Fibroblast of the conjunctiva (primary cell): ENCODE results near the gene GTF2A2.
A peak's percentile ranks its signal among the peaks of the same experiment; 100 is the strongest.
"Not testable (repeated sequence)": the region's sequence is repeated elsewhere in the genome, so short reads cannot be mapped to it uniquely, and the experiment has no call there.

Source experiments
- DNase-seq: peaks from one replicate; pipeline ENCODE4 v3.0.0-alpha.2; 2010; ENCODE audit warnings: low read depth

The GTF2A2 gene, protein sequence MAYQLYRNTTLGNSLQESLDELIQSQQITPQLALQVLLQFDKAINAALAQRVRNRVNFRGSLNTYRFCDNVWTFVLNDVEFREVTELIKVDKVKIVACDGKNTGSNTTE

DNA sequence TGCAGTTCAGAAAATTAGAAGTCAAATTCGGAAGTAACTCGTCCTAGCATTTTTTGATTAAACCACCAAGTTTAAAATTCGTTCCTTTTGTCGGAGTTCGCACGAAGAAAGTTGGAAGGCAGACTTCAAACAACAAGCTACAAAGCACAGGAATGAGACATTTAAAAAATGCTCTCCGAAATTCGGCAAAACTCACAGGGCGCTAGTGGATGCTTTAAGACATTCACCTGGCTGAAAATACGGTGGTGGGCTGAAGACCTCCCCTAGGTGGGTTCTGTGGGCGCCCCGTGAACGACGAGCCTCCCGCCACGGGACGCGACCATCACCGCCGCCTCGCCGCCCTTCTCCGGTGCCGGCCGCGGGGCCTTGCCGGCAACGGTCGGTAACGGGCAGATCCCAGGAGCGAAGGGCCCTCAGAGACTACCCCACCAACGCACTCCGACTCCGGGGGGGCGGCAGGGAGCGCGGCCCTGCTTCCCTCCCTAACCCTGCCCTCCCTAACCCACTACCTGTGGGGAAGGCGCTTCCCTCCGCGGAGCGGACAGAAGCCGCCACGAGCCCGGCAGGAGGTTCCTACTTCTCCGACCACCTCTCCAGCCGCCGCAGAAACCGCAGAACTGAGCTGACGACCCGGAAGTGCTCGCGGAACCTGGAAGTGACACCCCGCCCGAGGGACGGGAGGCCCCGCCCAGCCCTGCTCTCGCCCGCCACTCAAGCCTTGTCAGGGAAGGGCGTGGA, at the start of gene GTF2A2:
Gene GTF2A2 (minus strand): TSS at position 619 of the 738 bp plus-strand sequence. CDS start 5,238 bp downstream, outside the sequence.
- DNase-seq = peak; percentile 85

DNA sequence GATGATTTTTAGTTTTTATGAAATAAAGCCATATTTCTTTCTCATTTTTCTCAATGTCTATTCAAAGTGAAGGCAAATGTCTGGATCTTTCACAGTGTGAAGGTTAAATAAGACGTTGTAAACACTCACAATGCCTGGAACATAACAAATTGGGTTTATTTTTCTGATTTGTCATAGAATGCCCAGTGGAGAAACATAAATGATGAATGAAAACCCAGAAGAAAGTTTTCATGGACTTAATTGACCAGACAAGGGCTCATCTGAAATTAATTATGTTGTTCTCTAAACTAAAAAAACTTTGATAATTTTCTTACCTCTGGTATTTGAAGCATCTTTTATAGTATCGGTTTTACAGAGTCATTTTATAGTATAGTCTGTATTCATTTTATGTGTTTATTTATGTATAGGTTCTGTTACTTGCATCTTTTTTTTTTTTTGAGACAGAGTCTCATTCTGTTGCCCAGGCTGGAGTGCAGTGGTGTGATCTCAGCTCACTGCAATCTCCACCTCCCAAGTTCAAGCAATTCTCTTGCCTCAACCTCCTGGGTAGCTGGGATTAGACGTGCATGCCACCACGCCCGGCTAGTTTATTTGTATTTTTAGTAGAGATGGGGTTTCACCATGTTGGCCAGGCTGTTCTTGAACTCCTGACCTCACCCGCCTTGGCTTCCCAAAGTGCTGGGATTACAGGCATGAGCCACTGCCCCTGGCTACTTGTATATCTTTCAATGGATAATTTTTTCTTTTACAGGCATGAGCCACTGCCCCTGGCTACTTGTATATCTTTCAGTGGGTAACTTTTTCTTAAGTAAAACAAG, 46.9 kb upstream of the GTF2A2 start:
- DNase-seq = peak; percentile 10

DNA sequence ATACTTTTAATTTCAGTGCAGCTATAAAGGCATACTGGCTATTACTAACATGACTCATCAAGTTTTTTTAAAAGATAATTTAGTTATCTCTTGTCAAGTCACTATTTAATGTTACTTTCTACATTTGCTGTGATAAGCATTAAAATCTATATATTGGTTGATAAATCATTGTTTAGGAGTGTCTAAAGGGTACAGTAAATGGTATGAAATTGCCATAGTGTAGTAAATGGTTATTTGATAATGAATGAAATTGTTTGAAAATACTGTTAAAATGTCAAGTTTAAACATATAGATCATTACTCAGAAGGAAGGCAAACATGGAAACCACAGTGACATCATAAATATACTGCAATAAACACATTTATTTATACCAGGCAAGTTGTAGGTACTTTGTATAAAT, 45.0 kb upstream of the GTF2A2 start:
- no peak for DNase-seq

DNA sequence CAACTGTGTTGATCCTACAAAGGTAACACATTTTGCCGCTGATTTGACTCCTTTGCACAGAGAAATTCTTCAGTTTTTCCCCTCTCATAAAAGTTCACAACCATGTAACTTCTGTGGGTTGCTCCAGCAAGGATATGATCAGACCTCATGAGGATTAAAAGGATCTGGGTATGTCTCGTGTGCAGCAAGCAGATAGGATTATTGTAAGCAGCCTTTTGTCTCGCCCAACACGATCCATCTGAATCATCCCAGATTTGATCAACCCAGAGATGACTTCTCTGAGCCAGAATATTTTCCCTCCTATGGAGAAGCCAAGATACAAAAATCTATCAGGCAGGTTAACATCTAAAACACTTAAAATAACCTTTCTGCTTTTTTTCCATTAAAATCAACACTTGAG, 44.6 kb upstream of the GTF2A2 start:
- no peak for DNase-seq

DNA sequence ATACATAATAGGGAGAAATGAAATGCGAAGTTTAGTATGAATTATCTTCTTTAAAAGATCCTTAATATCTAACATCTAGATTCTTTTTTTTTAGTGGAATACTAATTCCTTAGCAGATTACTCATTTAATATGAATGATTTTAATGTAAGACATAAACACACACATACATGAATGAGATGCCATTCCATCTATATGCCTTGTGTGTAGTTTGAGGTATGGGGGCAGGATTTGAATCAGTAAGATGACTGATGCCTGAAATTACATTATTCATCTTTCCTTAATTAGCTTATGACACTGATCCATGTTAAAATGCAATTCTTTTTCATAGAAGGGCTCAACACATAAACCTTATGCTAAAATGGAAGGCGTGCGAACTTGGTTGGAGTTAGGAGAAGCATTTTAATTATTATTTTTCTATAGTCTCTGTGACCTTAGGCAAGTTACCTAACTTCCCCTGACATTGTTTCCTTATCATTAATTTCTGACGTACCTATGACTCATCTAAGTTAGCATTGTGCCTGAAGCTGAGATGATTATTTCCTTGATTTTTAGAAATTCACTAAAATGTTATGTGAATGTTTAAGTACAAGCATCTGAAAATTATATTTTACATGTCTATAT, 42.6 kb upstream of the GTF2A2 start:
- DNase-seq = no peak

DNA sequence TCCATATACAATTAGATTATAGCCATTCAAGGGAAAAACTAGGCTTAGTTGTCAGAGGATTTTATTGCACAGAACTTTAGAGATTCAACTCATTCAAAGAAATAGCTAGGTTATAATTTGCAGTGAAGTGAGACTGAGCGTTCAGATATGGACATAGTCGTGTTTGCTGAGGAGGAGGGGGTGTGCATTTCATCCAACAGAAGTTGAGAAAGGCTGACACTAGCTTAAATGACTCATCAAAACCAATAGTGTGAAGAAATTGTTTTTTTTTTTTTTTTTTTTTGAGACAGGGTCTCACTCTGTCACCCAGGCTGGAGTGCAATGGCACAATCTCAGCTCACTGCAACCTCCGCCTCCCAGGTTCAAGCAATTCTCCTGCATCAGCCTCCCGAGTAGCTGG, 40.8 kb upstream of the GTF2A2 start:
- not testable (repeated sequence) for DNase-seq

DNA sequence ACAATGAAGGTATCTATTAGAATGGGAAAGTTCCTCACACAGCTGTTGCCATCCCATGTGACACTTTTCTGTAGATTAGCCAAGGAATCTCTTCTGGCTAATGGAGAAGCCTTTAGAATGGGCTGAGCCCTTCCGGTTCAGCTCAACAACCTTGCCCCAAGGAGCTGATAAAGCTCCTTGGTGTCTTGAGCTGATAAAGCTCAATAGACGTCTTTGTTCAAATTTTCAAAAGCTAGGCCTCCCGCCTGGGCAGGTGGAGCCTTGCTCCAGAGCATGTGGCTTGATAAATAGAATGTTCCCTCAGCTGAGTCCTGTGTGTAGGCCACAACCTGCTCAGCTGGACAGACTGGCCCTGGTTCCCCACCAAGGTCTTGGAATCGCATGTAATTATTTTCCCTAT, 39.0 kb upstream of the GTF2A2 start:
- DNase-seq = no peak

DNA sequence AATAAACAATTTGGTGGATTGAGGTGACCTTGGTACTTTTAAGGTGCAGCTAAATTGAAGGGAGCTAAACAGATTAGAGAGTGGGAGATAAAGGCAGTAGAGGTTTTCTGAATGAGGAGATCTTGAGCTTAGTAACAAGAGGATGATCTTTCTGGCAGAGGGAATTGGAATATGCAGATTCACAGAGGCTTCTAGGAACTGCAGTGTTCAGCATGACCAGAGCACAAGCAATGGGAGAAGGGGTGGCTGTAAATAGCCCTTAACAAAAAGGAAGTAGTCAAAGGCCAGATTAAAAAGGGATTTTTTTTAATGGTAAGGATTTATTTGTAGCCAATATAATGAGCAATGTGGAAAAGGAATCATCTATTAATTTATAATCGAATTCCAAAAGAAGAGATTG, 37.5 kb upstream of the GTF2A2 start:
- no peak for DNase-seq

DNA sequence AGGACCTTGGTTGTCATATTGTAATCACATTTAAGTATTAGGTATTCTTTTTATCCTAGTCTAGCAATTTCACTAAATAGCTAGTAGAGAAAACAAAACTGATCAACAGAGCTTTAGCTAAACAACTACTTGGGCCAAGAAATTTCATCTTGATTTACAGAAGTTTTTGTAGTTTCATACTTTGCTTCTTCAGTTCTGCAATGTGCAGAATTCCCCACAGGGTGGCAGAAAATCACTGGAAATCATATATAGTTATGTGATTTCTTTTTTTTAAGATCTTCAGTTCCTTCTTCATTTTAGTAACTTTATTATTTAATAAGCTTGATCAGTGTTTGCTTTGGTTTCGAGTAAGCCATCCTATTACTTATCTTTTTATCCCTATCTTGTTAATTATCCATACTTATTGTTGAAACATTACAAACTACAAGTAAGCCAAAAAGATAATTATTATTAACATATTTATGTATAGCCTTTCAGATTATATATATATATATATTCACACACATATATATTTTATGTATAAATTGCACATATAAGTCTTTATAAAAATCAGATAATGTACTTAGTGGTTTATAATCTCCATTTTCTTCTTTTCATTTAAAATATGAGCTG, 34.0 kb upstream of the GTF2A2 start:
- DNase-seq = peak; percentile 33

DNA sequence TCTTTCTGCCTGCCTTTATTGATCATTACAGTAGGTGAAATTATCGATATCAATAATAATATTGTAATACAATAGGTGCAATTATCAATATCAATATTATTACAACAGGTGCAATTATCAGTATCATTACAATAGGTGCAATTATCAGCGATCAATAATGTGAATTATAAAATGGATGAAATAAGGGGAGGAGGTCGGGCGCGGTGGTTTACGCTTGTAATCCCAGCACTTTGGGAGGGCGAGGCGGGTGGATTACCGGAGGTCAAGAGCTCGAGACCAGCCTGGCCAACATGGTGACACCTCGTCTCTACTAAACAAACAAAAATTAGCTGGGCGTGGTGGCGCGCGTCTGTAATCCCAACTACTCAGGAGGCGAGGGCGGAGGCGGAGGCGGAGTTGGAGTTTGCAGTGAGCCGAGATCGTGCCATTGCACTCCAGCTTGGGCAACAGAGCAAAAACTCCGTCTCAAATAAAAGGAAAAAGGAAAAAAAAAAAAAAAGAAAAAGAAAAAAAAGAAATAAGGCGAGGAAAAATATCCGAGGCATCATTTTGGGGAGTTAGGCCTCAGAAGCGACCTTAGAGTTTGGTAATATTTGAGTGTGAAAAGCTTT, 32.4 kb upstream of the GTF2A2 start:
- DNase-seq = peak; percentile 50

DNA sequence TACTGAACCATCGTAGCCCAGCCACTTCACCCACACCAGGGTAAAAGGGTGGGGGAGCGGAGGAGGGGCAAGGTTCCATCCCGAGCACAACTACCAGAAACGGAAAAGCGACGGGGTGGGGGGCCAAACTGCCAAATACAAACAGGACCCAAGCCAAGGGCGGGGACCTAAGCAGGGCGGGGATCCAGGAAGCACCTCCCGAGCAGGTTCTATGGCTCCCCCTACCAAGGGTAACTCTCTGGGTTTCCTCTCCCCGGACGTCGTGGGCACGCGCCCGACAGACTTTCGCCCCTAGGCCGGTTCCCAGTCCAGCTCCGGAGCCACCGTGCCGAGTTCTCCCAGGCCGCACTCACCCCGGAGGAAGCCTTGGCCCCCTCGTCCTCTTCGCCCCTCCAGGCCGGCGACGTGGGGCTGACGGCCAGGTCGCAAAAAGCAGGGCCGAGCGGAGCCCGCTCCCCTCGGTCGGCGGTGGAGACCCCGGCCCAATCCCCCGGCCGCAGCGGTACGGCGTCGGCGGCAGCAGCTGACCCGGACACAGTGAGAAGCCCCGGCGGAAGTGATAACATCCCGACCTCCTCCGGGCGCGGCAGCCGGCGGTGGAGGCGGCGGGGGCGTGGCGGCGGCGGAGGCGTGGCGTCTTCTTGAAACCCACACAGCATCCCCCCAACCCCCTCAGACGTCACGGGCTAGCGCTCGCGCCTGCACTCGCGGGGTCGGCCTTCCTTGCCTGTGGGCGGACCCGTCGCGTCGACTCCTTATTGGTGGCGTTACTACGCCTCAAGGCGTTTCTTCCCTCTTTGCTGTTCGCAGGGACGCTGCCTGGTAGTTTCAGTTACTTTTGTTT, 31.7 kb upstream of the GTF2A2 start, which contains the start of gene BNIP2:
Gene BNIP2 (minus strand): TSS at position 539 of the 844 bp plus-strand sequence. CDS start 6,863 bp downstream, outside the sequence.
- peak; percentile 97 for DNase-seq

DNA sequence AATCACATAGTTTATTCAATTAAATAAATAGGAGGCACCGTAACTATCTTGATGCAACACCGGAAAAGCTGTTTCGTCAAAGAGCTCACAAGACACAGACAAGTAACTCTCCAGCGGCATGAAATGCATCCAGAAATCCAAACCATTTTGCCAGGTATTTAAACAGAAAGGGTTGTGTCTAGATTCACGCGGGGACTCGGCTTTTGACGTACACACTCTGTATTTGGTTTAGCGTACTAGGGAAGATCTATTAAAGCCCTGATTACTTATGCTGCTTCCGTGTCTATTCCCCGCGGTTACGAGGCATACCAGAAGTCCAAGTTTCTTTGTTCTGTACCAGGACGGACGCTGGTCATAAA, 31.1 kb upstream of the GTF2A2 start:
- DNase-seq = peak; percentile 43

DNA sequence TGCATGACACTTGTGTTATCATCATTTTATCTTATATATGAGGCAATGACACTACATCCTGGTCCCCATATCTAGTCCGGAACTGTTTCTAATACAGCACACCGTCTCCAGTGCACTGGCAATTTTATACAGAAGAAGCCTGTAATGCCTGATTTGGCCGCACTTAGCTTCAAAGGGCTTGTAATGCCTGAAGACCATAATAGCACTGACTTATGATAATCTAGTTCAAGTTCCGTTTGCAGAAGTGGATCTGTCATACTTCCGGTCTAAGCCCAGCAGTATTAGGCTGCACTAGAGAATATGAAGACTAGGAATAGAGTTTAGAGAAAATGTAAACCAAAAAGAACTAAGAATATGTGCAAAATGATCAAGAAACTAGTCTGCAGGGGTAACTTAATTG, 30.5 kb upstream of the GTF2A2 start:
- DNase-seq = no peak

DNA sequence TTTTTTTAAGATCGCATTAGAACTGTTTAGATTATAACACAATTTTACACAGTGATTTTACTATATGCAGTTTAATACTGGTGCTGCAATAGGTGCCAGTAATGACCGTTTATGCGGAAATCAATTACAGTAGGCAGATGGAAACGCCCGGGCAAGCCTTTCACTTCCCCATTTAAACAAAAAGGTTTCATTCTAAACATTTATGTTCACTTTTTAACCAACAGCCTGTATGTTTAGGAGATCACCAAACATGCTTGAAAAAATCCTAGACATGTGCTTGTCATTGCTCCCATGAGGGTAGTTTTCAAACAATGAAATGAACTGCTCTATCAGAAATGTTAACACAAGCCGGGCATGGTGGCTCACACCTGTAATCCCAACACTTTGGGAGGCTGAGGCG, 29.1 kb upstream of the GTF2A2 start:
- DNase-seq = no peak

DNA sequence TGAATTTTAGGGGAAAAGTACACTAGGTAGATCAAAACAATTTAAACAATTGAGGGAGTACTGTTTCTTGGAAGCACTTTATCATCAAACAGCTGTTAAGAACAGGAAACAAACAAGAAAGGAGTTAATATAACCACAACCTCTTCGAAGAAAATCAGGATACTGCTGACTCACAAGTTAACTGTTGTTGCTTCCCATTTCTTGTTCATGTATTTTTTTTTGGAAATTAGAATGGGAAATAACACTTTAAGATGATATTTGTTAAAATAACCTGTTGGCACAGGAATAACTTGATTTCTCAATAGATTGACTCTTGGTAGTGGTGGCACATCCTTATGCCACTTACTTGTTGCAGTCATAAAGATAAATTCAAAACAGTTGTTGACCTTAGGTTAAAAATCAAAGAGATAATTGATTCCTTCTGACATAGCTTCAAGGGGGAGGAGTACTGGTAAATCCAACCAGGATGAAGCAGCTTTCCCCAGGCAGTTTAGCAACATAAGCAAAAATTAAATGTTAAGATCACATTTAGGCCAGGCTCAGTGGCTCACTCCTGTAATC, 28.5 kb upstream of the GTF2A2 start:
- DNase-seq = peak; percentile 42

DNA sequence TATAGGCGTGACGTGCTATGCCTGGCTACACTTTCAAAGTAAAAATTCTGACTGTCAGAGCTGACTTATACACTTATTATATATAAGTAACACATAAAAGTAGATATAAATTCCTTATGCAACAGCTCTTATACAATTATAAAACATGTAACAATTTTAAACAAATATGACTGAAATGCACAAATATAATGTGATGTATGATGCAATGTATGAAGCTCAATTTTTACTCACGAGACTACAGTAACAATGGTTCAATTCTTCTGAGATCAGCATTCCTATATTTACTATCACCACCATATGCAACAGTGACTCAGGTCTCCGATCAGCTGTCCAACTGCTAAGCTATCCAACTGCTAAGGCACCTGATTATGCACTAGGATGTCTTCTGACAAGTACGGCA, 23.6 kb upstream of the GTF2A2 start:
- no peak for DNase-seq

DNA sequence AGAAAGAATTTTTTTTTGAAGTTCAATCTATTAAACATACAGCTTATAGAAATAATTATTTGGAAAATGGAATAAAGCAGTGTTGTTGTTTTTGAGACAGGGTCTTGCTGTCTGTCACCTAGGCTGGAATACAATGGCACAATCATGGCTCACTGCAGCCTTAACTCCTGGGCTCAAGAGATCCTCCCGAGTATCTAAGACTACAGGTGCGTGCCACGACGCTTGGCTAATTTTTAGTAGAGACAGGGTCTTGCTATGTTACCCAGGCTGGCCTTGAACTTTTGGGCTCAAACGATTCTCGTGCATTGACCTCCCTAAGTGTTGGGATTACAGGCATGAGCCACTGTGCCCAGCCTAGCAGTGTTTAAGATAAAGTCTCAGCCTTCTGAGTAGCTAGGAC, 23.0 kb upstream of the GTF2A2 start:
- no peak for DNase-seq

DNA sequence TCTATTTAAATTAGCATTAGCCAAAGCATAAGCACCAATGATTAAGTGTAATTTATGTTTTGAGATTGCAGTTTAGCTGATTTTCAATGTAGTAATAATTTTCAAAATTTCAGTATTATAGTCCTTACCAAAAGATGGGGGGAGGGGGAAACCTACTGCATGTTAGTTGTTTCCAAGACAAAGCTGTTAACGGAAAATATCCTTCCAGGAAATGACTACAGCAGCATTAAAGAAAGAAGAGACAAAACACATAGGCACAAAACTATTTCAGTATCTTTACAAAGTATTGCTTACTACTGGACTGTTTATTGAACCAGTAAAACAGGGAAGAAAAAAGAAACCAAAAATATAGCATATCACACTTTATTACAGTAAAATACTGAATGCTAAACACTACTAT, 21.3 kb upstream of the GTF2A2 start:
- DNase-seq = no peak

DNA sequence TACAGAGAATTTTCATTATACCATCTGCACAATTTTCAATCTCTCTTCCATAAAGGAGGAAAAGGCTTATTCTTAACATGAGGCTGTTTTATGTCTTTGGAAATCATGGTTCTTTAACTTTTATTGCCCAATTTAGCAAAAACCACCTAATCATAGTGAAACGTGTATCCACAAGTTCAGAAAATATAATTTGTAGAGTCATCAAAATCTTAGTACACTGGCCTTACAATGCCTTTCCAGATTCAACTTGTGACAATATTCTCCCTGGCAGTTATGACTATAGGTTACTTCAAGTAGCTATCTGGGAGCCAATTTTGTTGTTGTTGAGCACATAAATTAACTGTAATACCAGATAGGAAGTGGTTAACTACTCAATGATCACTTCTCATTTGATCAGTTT, 20.9 kb upstream of the GTF2A2 start:
- no peak for DNase-seq

DNA sequence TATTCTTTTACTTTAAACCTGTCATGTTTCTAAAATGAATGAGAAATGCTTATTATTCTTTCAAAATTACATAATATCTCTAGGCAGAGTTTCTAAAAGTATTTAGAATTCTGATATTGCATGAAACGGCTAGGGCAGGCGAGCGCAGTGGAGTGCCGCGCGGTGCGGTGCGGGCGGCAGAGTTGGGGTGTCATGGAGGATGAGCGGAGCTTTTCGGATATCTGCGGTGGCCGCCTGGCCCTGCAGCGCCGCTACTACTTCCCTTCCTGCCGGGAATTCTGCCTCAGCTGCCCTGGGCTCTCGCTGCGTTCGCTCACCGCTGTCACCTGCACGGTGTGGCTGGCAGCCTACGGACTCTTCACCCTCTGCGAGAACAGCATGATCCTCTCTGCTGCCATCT, 19.2 kb upstream of the GTF2A2 start:
- no peak for DNase-seq
